ENCODE results near the gene ETV4.

ETV4 gene

DNA sequence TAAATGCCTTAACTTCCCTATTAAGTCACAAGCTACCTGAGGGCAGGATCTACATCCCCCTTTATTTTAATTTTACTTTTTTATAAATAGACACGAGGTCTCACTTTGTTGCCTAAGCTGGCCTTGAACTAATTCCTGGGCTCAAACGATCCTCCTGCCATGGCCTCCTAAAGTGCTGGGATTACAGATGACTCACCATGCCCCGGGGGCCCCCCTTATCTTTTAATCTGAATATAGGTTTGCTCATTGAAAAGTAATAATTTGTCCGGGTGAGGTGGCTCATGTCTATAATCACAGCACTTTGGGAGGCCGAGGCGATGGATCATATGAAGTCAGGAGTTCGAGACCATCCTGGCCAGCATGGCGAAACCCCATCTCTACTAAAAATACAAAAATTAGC lies 14.2 kb downstream of the ETV4 start:
- no peak for TF ChIP-seq JUND (IDR thresholded peaks at IDR 0.05; ENCODE audit: low read depth)
- in situ Hi-C loops (cut with HindIII; ENCODE audit: low pct_unique_long_range_greater_than_20kb, low sequenced_read_pairs): no loop called here

DNA sequence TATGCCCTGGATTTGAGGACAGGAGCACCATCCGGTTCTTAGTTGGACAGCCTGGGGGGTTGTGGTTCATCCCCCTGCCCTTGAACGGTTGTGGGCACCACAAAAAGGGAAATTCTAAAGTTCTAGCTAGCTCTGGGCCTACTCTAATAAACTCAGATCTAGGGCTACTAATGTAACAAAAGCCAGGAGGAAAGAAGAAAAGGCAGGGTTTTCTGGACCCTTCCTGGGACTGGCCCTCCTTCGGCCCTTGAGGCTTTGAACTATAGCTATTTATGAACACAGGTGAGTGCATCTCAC lies 15.1 kb downstream of the ETV4 start:
- DNase-seq (ENCODE audit: low read depth in 1 of 2, low spot score in 1 of 2): no peak
- no peak for TF ChIP-seq JUND (IDR thresholded peaks at IDR 0.05; ENCODE audit: low read depth)
- in situ Hi-C loops (cut with HindIII; ENCODE audit: low pct_unique_long_range_greater_than_20kb, low sequenced_read_pairs): no loop called here

More for the DNA sequence above, 14.2 kb downstream of the ETV4 start:
- peak in 1 of 2 experiments; percentile 44 for DNase-seq (ENCODE audit: low read depth in 1 of 2, low spot score in 1 of 2)

DNA sequence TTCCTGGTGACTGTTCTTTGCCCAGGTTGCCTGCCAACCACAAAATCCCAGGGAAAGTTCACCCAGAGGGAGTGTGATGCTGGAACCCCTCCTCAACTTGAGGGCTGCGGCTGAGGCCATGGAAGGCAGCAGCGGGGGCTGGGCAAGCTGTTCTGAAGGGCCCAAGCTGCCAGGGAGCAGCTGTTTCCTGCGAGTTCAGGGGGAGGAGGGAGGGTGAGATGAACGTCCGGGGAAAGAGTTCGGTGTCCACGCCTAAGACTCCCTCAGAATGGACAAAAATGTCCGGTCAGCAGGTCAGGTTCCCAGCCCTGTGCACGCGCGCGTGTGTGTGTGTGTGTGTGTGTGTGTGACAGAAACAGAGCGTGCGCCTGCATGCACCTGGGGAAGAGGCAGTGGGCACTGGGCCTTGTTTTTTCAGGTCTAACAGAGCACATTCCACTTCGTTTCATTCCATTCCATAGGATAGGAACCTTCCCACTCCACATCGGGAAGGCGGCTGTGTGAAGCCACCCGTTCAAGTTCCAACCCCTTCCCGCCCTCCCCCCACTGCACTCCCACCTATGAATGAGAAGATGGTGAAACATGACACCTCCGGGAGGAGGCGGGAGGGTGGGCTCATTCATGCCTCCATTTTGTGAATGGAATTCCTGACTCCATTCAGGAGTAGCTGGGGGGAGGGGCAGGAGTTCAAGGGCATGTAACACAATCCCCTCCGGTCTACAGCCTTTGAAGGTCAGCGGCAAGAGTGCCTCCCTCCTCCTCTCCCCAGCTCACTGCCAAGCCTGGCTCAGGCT lies 15.7 kb downstream of the ETV4 start:
- TF ChIP-seq JUND (IDR thresholded peaks at IDR 0.05; ENCODE audit: low read depth): no peak
- DNase-seq (ENCODE audit: low read depth in 1 of 2, low spot score in 1 of 2): peak in 1 of 2 experiments; percentile 38
- in situ Hi-C loops (cut with HindIII; ENCODE audit: low pct_unique_long_range_greater_than_20kb, low sequenced_read_pairs): no loop called here

DNA sequence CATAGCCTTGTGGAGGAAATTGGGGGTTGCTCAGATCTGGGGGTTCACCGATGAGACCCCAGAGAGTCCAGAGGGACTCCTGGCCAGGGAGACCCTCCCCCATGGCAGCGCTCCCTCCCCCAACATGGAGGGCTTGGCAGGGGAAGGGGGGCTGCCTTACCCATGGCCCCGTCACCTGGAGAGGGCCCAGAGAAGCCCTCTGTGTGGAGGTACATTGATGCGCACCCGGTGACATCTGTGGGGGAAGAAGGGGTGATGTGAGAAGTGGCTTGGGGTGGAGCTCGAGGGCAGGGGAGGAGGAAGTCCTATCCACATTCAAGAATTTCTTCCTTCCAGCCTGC lies 16.2 kb downstream of the ETV4 start:
- in situ Hi-C loops (cut with HindIII; ENCODE audit: low pct_unique_long_range_greater_than_20kb, low sequenced_read_pairs): no loop called here

DNA sequence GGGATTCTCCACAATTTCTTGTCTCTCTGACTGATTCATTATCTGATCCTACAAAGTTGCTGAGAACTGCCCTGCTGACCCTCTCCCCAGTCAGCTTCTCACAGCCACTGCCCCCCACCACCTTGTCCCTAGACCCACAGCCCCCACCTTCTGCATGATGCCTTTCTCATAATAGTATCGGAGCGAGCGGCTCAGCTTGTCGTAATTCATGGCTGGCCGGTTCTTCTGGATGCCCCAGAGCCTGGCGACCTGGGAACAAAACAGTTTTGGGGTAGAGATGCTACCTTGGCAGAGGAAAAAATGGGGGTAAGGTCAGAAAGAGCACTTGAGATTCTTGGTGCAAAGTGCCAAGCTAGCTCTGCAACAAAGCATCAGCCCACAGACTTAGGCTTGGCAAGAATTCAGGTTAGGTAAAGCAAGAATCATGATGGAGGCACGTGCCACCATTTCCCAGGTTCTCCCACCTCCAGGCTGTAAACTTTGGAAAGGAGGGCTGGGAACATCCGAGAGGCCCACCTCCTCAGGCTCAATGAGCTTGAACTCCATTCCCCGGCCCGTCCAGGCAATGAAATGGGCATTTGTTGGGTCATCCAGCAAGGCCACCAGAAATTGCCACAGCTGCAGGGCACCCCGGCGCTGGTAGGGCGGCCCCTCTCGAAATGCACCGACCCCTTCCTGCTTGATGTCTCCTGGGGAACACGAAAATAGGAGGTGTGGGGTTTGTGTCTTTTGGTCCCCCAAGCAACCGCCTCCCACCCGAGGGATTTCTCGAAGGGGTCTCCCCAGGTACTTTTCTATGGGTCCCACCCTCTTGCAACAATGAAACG lies 16.9 kb downstream of the ETV4 start:
- in situ Hi-C loops (cut with HindIII; ENCODE audit: low pct_unique_long_range_greater_than_20kb, low sequenced_read_pairs): no loop called here
- DNase-seq (ENCODE audit: low read depth in 1 of 2, low spot score in 1 of 2): no peak

More for the DNA sequence above, 16.2 kb downstream of the ETV4 start:
- TF ChIP-seq JUND (IDR thresholded peaks at IDR 0.05; ENCODE audit: low read depth): no peak
- DNase-seq (ENCODE audit: low read depth in 1 of 2, low spot score in 1 of 2): no peak

DNA sequence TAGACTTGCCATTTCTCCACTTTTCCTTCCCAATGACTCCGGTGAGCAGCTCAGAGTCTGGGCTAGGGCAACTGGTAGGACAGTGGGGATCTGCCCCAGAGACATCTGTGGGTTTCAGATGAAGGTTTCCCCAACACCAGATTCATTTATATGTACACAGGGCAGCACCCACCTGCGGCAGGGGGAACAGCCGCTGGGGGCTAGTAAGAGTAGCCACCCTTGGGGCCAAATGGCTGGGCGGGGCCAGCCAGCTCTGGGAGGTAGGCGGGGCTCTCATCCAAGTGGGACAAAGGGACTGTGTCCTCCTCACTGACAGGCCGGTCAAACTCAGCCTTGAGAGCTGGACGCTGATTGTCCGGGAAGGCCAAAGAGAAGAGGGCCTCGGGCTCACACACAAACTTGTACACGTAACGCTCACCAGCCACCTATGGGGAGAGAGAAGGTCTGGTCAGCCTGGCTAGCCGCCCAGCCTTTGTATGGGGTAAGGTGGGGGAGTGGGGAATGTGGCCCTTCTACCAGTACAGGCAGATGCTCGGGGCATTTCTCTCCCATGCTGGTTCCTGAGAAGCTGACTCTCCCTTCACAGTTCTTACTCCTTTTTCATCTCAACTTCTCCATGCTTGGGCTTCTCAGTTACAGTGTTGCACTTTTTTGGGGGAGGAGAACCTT lies 17.7 kb downstream of the ETV4 start:
- no peak for DNase-seq (ENCODE audit: low read depth in 1 of 2, low spot score in 1 of 2)
- TF ChIP-seq JUND (IDR thresholded peaks at IDR 0.05; ENCODE audit: low read depth): no peak
- in situ Hi-C loops (cut with HindIII; ENCODE audit: low pct_unique_long_range_greater_than_20kb, low sequenced_read_pairs): no loop called here

More for the DNA sequence above, 16.9 kb downstream of the ETV4 start:
- TF ChIP-seq JUND (IDR thresholded peaks at IDR 0.05; ENCODE audit: low read depth): no peak

DNA sequence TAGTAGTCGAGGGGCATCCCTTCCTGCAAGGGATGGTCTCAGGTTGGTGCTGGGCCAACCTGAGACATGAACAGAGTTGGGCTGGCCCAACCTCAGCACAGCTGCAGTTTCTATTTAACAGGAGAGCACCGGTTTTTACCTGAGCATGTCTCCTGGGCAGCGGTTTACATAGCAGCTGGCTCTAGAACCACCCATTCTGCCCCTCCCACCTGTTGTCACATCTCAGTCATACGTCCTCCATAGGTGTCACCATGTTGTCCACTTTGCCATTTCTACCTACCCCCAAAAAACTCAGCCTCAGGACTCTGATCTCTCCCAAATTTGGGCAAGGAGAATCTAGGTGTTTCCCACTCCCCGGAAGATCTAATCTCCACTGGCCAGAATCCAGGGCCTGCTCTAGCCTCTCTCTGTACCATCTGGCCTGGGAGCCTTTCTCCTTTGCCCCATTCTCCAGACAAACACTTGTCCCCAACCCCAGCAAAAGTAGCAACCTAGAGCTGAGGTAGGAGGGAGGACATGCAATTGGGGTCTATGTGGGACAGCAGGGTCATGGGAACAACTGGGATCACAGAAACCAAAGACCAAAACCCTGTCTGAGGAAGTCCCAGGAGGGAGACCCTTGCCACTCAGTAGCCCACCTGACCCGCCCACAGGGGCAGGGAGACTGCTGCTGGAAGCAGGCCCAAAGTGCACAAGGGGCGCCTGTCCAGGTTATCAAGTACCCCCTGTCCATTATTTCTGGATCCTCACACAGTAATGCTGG lies 19.1 kb downstream of the ETV4 start:
- no peak for DNase-seq (ENCODE audit: low read depth in 1 of 2, low spot score in 1 of 2)
- in situ Hi-C loops (cut with HindIII; ENCODE audit: low pct_unique_long_range_greater_than_20kb, low sequenced_read_pairs): no loop called here
- TF ChIP-seq JUND (IDR thresholded peaks at IDR 0.05; ENCODE audit: low read depth): no peak

DNA sequence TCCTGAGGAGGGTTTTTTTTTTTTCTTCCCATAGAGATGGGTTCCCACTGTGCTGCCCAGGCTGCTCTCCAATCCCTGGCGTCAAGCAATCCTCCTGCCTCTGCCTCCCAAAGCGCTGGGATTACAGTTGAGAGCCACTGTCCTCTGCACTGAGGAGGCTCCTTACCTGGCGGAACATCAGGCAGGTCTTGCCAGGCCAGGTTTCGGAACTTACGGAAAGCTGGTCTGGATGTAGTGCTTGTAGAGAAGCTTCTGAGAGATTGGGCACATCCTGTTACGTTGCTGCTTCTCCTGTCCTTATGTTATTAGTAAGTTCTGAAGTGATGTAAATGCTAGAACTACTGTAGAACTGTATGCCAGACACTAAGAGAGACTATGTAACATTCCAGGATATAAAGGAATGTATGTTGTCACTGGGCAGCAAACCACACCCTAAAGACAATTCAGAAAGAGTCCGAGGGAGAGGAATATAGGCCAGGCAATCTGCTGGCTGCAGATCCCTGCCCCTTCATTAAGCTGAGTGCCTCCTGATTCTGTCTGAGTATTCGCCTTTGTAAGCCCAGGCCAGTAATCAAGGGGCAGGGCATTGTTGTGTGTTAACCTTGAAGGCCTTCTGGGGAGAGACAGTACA lies 21.1 kb downstream of the ETV4 start:
- no peak for DNase-seq (ENCODE audit: low read depth in 1 of 2, low spot score in 1 of 2)

DNA sequence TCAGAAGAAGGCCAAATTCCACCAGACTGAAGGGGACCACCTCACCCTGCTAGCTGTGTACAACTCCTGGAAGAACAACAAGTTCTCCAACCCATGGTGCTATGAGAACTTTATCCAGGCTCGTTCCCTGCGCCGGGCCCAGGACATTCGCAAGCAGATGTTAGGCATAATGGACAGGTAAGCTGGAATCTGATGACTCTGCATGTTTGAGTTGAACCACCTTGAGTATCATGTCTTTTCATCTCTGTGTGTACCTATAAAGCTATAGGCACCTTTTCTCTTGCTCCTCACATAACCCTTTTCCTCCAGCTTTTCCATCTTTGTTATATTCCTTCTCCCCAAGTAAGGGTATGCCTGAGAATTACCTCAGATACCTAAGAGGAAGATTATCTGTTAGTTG lies 24.8 kb downstream of the ETV4 start:
- no peak for DNase-seq (ENCODE audit: low read depth in 1 of 2, low spot score in 1 of 2)
- no peak for TF ChIP-seq JUND (IDR thresholded peaks at IDR 0.05; ENCODE audit: low read depth)
- in situ Hi-C loops (cut with HindIII; ENCODE audit: low pct_unique_long_range_greater_than_20kb, low sequenced_read_pairs): no loop called here

More for the DNA sequence above, 21.1 kb downstream of the ETV4 start:
- TF ChIP-seq JUND (IDR thresholded peaks at IDR 0.05; ENCODE audit: low read depth): no peak
- in situ Hi-C loops (cut with HindIII; ENCODE audit: low pct_unique_long_range_greater_than_20kb, low sequenced_read_pairs): no loop called here

DNA sequence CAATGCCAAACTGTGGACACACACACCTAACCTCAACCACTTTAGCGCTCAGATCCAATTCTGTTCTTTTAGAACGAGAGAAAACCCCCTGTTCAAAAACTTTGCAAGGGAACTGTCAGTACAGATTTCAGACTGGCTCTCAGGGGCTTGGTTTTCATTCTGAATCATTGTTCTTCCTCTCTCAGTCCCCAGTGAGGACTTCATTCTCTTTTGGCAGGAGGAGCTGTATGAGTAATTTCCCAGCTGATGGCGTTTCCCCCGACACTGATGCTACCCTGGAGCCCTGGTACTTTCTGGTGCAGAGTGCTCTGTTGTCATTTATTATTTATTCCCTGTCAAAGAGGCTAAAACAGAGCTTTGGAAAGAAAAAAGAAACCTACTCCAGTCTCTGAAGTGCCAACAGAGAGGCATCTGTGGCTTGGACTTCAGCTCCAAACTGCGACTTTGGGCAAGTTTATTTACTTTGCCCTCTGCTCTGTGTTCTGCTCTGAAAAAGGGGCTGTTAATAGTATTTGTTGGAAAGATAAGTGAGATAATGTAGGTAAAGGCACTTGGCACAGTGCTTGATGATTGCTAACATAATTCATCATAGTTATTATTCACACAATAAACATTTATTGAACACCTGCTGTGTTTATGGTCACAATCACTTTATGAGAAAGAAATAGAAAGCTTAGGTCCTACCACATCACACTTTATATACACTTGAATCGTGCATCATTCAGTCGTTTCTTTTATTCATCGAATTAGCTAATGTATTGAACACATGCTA lies 28.3 kb downstream of the ETV4 start:
- no peak for TF ChIP-seq JUND (IDR thresholded peaks at IDR 0.05; ENCODE audit: low read depth)
- in situ Hi-C loops (cut with HindIII; ENCODE audit: low pct_unique_long_range_greater_than_20kb, low sequenced_read_pairs): no loop called here
- no peak for DNase-seq (ENCODE audit: low read depth in 1 of 2, low spot score in 1 of 2)

DNA sequence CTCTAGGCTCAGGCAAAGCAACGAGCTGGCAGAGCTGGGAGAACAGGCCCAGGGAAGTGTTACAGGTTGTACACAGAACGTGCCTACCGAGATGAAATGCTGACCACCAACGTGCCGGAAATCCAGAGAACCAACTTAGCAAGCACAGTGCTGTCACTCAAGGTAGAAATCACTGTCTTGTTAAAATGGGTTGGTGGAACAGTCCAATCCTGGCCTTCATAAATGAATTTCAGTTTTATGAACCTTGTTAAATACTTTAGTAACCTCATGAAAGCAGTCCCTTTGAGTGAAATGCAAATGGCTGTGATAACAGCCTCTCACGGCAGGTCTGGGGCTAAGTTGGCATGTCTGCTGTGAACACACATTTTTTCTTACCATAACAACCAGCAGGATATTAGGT lies 29.0 kb downstream of the ETV4 start:
- TF ChIP-seq JUND (IDR thresholded peaks at IDR 0.05; ENCODE audit: low read depth): no peak
- in situ Hi-C loops (cut with HindIII; ENCODE audit: low pct_unique_long_range_greater_than_20kb, low sequenced_read_pairs): no loop called here
- DNase-seq (ENCODE audit: low read depth in 1 of 2, low spot score in 1 of 2): no peak
